ENCODE results near the gene NACA2.

The NACA2 gene

GRCh38 chr17:61591018-61591417 is at the start of gene NACA2:
NACA2 (minus strand) TSS chr17:61591219; CDS start chr17:61591180, 39 bp downstream.
- Mint-ChIP-seq H3K9me3 (no peaks in the 10 kb centered on the region), H3K4me3 (no peak within 1 kb of the TSS), H3K27ac (no peak within 1 kb of the TSS), H3K36me3 (ENCODE audit: low read depth) (no peaks in the 10 kb centered on the region), H3K27me3 (ENCODE audit: low read depth, poor library complexity) (peaks cover 28% of the 10 kb centered on the region), H3K4me1 (peaks cover 8% of the 10 kb centered on the region)
- no peak for DNase-seq
- TF ChIP-seq, protein P1, sequence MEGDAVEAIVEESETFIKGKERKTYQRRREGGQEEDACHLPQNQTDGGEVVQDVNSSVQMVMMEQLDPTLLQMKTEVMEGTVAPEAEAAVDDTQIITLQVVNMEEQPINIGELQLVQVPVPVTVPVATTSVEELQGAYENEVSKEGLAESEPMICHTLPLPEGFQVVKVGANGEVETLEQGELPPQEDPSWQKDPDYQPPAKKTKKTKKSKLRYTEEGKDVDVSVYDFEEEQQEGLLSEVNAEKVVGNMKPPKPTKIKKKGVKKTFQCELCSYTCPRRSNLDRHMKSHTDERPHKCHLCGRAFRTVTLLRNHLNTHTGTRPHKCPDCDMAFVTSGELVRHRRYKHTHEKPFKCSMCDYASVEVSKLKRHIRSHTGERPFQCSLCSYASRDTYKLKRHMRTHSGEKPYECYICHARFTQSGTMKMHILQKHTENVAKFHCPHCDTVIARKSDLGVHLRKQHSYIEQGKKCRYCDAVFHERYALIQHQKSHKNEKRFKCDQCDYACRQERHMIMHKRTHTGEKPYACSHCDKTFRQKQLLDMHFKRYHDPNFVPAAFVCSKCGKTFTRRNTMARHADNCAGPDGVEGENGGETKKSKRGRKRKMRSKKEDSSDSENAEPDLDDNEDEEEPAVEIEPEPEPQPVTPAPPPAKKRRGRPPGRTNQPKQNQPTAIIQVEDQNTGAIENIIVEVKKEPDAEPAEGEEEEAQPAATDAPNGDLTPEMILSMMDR (IDR thresholded peaks at IDR 0.05) = no peak

- Mint-ChIP-seq H3K36me3 (ENCODE audit: low read depth) (no peaks in the 10 kb centered on the region), H3K9me3 (peaks cover 25% of the 10 kb centered on the region), H3K27ac (no peak overlapping the region)
These were observed 48.8 kb upstream of the NACA2 start for GRCh38 chr17:61639818-61640217.

DNA sequence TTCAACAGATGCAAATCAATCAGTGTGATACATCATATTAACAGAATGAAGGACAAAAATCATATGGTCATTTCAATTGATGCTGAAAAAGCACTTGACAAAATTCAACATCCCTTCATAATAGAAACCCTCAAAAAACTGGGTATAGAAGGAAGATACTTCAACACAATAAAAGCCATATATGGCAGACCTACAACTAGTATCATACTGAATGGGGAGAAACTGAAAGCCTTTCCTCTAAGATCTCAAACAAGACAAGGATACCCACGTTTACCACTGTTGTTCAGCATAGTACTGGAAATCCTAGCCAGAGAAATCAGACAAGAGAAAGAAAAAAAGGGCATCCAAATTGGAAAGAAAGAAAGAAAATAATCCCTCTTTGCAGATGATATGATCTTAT is 47.1 kb upstream of the NACA2 start:
- peaks cover 7% of the 10 kb centered on the region for H3K27me3 Mint-ChIP-seq (ENCODE audit: low read depth, poor library complexity)
- TF ChIP-seq, protein P1 (IDR thresholded peaks at IDR 0.05) = no peak
- DNase-seq = no peak
- H3K4me3 Mint-ChIP-seq = no peak overlapping the region
- H3K9me3 Mint-ChIP-seq = peaks cover 34% of the 10 kb centered on the region
- H3K27ac Mint-ChIP-seq = no peak overlapping the region
- H3K4me1 Mint-ChIP-seq = no peaks in the 10 kb centered on the region
- H3K36me3 Mint-ChIP-seq (ENCODE audit: low read depth) = no peaks in the 10 kb centered on the region

More at GRCh38 chr17:61639818-61640217, 48.8 kb upstream of the NACA2 start:
- no peaks in the 10 kb centered on the region for H3K4me1 Mint-ChIP-seq
- DNase-seq = no peak
- H3K27me3 Mint-ChIP-seq (ENCODE audit: low read depth, poor library complexity) = peaks cover 11% of the 10 kb centered on the region
- TF ChIP-seq, protein P1 (IDR thresholded peaks at IDR 0.05) = no peak
- no peak overlapping the region for H3K4me3 Mint-ChIP-seq

- peak; percentile 27 for DNase-seq
- Mint-ChIP-seq H3K4me3 (no peak overlapping the region), H3K4me1 (no peaks in the 10 kb centered on the region), H3K9me3 (peaks cover 35% of the 10 kb centered on the region), H3K27ac (no peak overlapping the region), H3K27me3 (ENCODE audit: low read depth, poor library complexity) (peaks cover 11% of the 10 kb centered on the region), H3K36me3 (ENCODE audit: low read depth) (no peaks in the 10 kb centered on the region)
- TF ChIP-seq, protein P1 (IDR thresholded peaks at IDR 0.05) = peak; percentile 59
These were observed 45.0 kb upstream of the NACA2 start for GRCh38 chr17:61635913-61636432.

DNA sequence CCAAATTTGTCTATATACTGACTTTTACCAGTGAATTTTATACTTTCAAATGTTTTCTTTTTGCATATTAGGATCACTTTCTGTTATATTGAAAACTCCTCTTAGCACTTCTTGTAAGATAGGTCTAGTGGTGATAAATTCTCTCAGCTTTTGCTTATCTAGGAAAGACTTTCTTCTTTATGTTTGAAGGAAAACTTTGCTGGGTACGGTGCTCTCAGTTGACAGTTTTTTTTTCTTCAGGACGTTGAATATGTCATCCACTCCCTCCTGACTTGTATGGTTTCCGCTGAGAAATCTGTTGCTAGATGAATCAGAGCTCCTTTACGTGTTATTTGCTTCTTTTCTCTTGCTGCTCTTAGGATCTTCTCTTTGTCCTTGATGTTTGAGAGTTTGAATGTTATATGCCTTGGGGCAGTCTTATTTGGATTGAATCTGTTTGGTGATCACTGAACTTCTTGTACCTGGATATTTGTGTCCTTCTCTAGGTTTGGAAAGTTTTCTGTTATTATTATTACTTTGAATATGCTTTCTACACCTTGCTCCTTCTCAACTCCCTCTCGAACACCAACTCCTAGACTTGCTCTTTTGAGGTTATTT is 44.0 kb upstream of the NACA2 start:
- no peak overlapping the region for H3K4me3 Mint-ChIP-seq
- H3K36me3 Mint-ChIP-seq (ENCODE audit: low read depth) = no peaks in the 10 kb centered on the region
- peaks cover 15% of the 10 kb centered on the region for H3K27me3 Mint-ChIP-seq (ENCODE audit: low read depth, poor library complexity)
- DNase-seq = no peak
- H3K4me1 Mint-ChIP-seq = no peaks in the 10 kb centered on the region
- no peak overlapping the region for H3K27ac Mint-ChIP-seq
- peaks cover 32% of the 10 kb centered on the region for H3K9me3 Mint-ChIP-seq
- TF ChIP-seq, protein P1 (IDR thresholded peaks at IDR 0.05) = no peak

DNA sequence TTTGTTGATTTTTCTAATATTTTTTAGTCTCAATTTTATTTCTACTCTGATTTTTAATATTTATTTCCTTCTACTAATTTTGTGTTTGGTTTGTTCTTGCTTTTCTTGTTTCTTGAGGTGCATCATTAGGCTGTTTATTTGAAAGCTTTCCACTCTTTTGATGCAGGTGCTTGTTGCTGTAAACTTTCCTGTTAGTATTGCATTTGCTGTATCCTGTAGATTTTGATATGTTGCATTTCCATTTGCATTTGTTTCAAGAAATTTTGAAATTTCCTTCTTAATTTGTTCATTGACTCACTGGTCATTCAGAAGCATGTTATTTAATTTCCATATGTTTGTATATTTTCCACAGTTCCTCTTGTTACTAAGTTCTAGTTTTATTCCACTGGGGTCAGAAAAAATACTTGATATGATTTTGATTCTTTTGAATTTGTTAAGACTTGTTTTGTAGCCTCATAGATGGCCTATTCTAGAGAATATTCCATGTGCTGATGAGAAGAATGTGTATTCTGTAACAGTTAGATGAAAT is 43.1 kb upstream of the NACA2 start:
- H3K4me1 Mint-ChIP-seq = no peaks in the 10 kb centered on the region
- no peak for DNase-seq
- peaks cover 15% of the 10 kb centered on the region for H3K27me3 Mint-ChIP-seq (ENCODE audit: low read depth, poor library complexity)
- TF ChIP-seq, protein P1 (IDR thresholded peaks at IDR 0.05) = no peak
- H3K27ac Mint-ChIP-seq = no peak overlapping the region
- no peaks in the 10 kb centered on the region for H3K36me3 Mint-ChIP-seq (ENCODE audit: low read depth)
- H3K4me3 Mint-ChIP-seq = no peak overlapping the region
- peaks cover 27% of the 10 kb centered on the region for H3K9me3 Mint-ChIP-seq
